ENCODE measurements around the gene CLTCL1.

- TF ChIP-seq, protein P1, sequence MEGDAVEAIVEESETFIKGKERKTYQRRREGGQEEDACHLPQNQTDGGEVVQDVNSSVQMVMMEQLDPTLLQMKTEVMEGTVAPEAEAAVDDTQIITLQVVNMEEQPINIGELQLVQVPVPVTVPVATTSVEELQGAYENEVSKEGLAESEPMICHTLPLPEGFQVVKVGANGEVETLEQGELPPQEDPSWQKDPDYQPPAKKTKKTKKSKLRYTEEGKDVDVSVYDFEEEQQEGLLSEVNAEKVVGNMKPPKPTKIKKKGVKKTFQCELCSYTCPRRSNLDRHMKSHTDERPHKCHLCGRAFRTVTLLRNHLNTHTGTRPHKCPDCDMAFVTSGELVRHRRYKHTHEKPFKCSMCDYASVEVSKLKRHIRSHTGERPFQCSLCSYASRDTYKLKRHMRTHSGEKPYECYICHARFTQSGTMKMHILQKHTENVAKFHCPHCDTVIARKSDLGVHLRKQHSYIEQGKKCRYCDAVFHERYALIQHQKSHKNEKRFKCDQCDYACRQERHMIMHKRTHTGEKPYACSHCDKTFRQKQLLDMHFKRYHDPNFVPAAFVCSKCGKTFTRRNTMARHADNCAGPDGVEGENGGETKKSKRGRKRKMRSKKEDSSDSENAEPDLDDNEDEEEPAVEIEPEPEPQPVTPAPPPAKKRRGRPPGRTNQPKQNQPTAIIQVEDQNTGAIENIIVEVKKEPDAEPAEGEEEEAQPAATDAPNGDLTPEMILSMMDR (IDR thresholded peaks at IDR 0.05) = no peak
- no peak for TF ChIP-seq POLR2A (IDR thresholded peaks at IDR 0.05)
Observed at GRCh38 chr22:19329454-19329853, 37.9 kb upstream of the CLTCL1 start.

Measured in right lobe of liver (tissue), 4 donors.